Kidney glomerular epithelial cell (primary cell): Measurements from ENCODE around the gene CHCHD6.
A peak's percentile ranks its signal among the peaks of the same experiment; 100 is the strongest.

Experiments
- DNase-seq: peaks from one replicate; lab custom pipeline; 2025; lab: John Stamatoyannopoulos, UW

CHCHD6 gene

GRCh38 chr3:126994661-126995245 is 290.7 kb downstream of the CHCHD6 start:
- DNase-seq = no peak

GRCh38 chr3:126995254-126995780 is 291.3 kb downstream of the CHCHD6 start:
- DNase-seq = no peak

GRCh38 chr3:126995926-126996512 is 292.0 kb downstream of the CHCHD6 start:
- no peak for DNase-seq

GRCh38 chr3:126996905-126997304 is 292.9 kb downstream of the CHCHD6 start:
- DNase-seq = no peak

- DNase-seq = no peak
These were observed 293.5 kb downstream of the CHCHD6 start for GRCh38 chr3:126997455-126998038.

GRCh38 chr3:126998320-126998719 is 294.3 kb downstream of the CHCHD6 start:
- DNase-seq = no peak

GRCh38 chr3:126998728-126999127 is 294.7 kb downstream of the CHCHD6 start:
- DNase-seq = no peak

GRCh38 chr3:126999383-126999782 is 295.3 kb downstream of the CHCHD6 start:
- DNase-seq = no peak

GRCh38 chr3:127000119-127000518 is 296.1 kb downstream of the CHCHD6 start:
- DNase-seq = no peak

GRCh38 chr3:127000761-127001160 is 296.7 kb downstream of the CHCHD6 start:
- no peak for DNase-seq

- no peak for DNase-seq
These were observed 297.6 kb downstream of the CHCHD6 start for GRCh38 chr3:127001486-127002194.

GRCh38 chr3:127002195-127003174 is 298.4 kb downstream of the CHCHD6 start:
- peak; percentile 83 for DNase-seq

- DNase-seq = no peak
These were observed 299.1 kb downstream of the CHCHD6 start for GRCh38 chr3:127003175-127003555.

- DNase-seq = no peak
These were observed 299.7 kb downstream of the CHCHD6 start for GRCh38 chr3:127003601-127004280.

GRCh38 chr3:127004641-127005397 is 300.8 kb downstream of the CHCHD6 start:
- DNase-seq = no peak

GRCh38 chr3:127005864-127006500 is 301.9 kb downstream of the CHCHD6 start:
- DNase-seq = no peak

- DNase-seq = no peak
These were observed 302.9 kb downstream of the CHCHD6 start for GRCh38 chr3:127006781-127007436.

- no peak for DNase-seq
These were observed 304.2 kb downstream of the CHCHD6 start for GRCh38 chr3:127008236-127008635.

- DNase-seq = no peak
These were observed 305.5 kb downstream of the CHCHD6 start for GRCh38 chr3:127009531-127009930.
